ENCODE results near the gene ST6GALNAC5. TPM values are rescaled to one million over a fixed set of nuclear protein-coding genes. Genes with fewer than 3 reads are reported as not detected.

ST6GALNAC5 gene
- total and polyA plus RNA-seq, 10 of the 15 experiments (the other 5 are each of a cell fraction or from before 2014, with no cell fraction given), result under 0.01 to 1.8 (median 0.07) TPM; not detected in 6

- TF ChIP-seq ZNF687 (IDR thresholded peaks at IDR 0.05) (no peak), RELA (IDR thresholded peaks at IDR 0.05; ENCODE audit: borderline replicate concordance, partially characterized antibody) (no peak), RUNX3 (IDR thresholded peaks at IDR 0.05; ENCODE audit: low read length) (no peak), SREBF1 (IDR thresholded peaks at IDR 0.05; ENCODE audit: low read length) (no peak)
- TF ChIP-seq, protein P1, sequence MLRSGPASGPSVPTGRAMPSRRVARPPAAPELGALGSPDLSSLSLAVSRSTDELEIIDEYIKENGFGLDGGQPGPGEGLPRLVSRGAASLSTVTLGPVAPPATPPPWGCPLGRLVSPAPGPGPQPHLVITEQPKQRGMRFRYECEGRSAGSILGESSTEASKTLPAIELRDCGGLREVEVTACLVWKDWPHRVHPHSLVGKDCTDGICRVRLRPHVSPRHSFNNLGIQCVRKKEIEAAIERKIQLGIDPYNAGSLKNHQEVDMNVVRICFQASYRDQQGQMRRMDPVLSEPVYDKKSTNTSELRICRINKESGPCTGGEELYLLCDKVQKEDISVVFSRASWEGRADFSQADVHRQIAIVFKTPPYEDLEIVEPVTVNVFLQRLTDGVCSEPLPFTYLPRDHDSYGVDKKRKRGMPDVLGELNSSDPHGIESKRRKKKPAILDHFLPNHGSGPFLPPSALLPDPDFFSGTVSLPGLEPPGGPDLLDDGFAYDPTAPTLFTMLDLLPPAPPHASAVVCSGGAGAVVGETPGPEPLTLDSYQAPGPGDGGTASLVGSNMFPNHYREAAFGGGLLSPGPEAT (IDR thresholded peaks at IDR 0.05; ENCODE audit: low read depth), result no peak
These were observed 11.2 kb upstream of the ST6GALNAC5 start (continued) for GRCh38 chr1:76856104-76856503.

DNA sequence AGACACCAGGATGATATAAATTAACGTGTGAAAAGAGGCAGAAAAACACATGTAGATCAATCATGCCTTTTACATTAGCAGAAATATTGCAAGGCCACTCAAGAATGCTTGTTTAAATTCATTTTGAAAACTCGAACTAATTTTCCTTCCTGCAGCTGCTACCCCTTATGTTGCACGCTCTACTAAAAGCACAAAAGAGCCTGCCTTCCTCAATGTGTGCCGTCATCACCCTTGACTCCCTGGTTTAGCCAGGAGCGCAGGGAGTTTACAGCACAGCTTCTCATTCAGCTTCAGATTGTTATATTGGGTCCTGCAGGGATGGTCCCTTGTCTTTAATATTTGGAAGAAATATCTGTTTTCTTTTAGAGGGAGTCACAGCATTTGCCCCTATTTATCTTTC is 10.1 kb upstream of the ST6GALNAC5 start:
- SMC1A ChIA-PET (ENCODE audit: uncharacterized antibody, unreplicated experiment), result interaction anchor here (1.0 kb wide), 1 partner anchor 17 kb away, joined by 3 read pairs; no protein-coding TSS in a partner anchor
- no peak for TF ChIP-seq ASH2L (IDR thresholded peaks at IDR 0.05; ENCODE audit: borderline replicate concordance, low read depth)
- no peak for TF ChIP-seq JUND (IDR thresholded peaks at IDR 0.05; ENCODE audit: low read depth, low read length)
- no peak for TF ChIP-seq E2F4 (IDR thresholded peaks at IDR 0.05; ENCODE audit: low read depth, low read length)
- TF ChIP-seq BRCA1 (IDR thresholded peaks at IDR 0.05; ENCODE audit: low read depth, low read length), result no peak
- TF ChIP-seq FOXK2 (IDR thresholded peaks at IDR 0.05), result no peak
- no peak for TF ChIP-seq NR2C1 (IDR thresholded peaks at IDR 0.05)
- TF ChIP-seq ZZZ3 (IDR thresholded peaks at IDR 0.05; ENCODE audit: control insufficient read depth, insufficient read length, low read depth), result no peak
- no peak for TF ChIP-seq CHD4 (IDR thresholded peaks at IDR 0.05)
- TF ChIP-seq IKZF1 (conservative IDR thresholded peaks at IDR 0.05), result no peak
- TF ChIP-seq TCF3 (IDR thresholded peaks at IDR 0.05; ENCODE audit: borderline replicate concordance, insufficient read depth, low read depth, low read length), result no peak
- no peak for TF ChIP-seq RELA (IDR thresholded peaks at IDR 0.05; ENCODE audit: borderline replicate concordance, partially characterized antibody)
- TF ChIP-seq CEBPB (IDR thresholded peaks at IDR 0.05; ENCODE audit: borderline replicate concordance in 1 of 2, low read depth in 2 of 2, low read length in 2 of 2), result no peak

More for the DNA sequence above, 10.1 kb upstream of the ST6GALNAC5 start:
- Histone ChIP-seq H3K36me3 (ENCODE audit: control insufficient read depth in 2 of 2, insufficient read depth in 2 of 2, low read length in 1 of 2) (no peaks in the 10 kb centered on the region), H3K4me3 (no peak overlapping the region), H3K4me2 (ENCODE audit: control insufficient read depth, insufficient read depth) (no peak overlapping the region), H3K27me3 (replicated peaks in 1 of 2; ENCODE audit: control insufficient read depth in 2 of 2, insufficient read depth in 2 of 2, low read length in 1 of 2) (no peaks in the 10 kb centered on the region; a peak in 2 of 4 replicates), H4K20me1 (ENCODE audit: control insufficient read depth, insufficient read depth) (no peaks in the 10 kb centered on the region), H3K9ac (ENCODE audit: control insufficient read depth, insufficient read depth, low read length) (no peak overlapping the region), H3K9me3 (replicated peaks; ENCODE audit: control insufficient read depth, insufficient read depth, low read length) (no peaks in the 10 kb centered on the region), H3K4me1 (ENCODE audit: control insufficient read depth, insufficient read depth, low read length) (no peaks in the 10 kb centered on the region), H2AFZ (ENCODE audit: control insufficient read depth, low read depth, low read length) (no peak overlapping the region), H3K79me2 (ENCODE audit: control insufficient read depth, insufficient read depth, low read length) (no peaks in the 10 kb centered on the region), H3K27ac (ENCODE audit: control insufficient read depth, insufficient read depth) (no peak overlapping the region)
- intact Hi-C loops (cut with micrococcal nuclease; ENCODE audit: unreplicated experiment) (no loop called here), in situ Hi-C loops (cut with MboI) (no loop called here)
- no peak for DNase-seq (ENCODE audit: low read depth, low spot score)
- no peak for ATAC-seq
- no TSS peak for BruUV-seq (replicated peaks)
- RAD21 ChIA-PET (ENCODE audit: unreplicated experiment), result no interaction called here
- POLR2A ChIA-PET, result interaction anchor here (0.6 kb wide), 1 partner anchor 149 kb away, joined by 4 read pairs; no protein-coding TSS in a partner anchor
- FAIRE-seq, result no peak
- CTCF ChIA-PET, result no interaction called here
- whole genome bisulfite sequencing (ENCODE audit: insufficient coverage, insufficient replicate concordance, low lambda C conversion rate, missing lambda C conversion rate), result 28% methylated on average over 5 of the region's 5 CpGs
